ENCODE measurements around the gene TRPC5OS. TPM values are rescaled to one million over a fixed set of nuclear protein-coding genes. Genes with fewer than 3 reads are reported as not detected.

The TRPC5OS gene
- total and polyA plus RNA-seq, 2 donors (not counting 1 experiment from before 2014, with no cell fraction given) = not detected

DNA sequence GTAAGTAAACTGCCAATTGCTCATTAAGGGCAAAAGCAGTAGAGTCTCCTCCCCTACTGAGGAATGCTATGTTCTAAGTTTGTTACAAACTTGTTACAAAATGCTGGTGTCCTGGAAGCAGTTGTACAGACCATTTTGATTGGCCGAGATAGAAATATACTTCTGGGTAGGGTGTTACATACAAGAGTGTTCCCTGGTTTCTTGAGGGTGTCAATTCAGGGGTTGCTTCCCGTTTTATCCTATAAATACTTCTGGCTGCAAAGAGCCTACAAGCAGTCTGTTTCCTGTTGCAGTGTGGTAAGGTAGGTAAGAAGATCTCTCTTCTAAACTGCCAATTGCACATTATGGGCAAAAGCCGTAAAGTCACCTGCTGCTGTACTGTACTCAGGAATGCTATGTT, 5.7 kb downstream of the TRPC5OS start:
- no peaks in the 10 kb centered on the region for H3K4me1 Mint-ChIP-seq
- Histone ChIP-seq H3K27ac (ENCODE audit: low read length in 2 of 2) (no peak overlapping the region), H3K79me2 (ENCODE audit: control insufficient read depth, insufficient read depth, low read length) (no peaks in the 10 kb centered on the region), H2AFZ (ENCODE audit: insufficient read depth, low read depth, low read length, poor library complexity, severe bottlenecking) (no peak overlapping the region), H3K27me3 (replicated peaks in 1 of 4; ENCODE audit: control extremely low read depth in 1 of 4, control insufficient read depth in 3 of 4, insufficient read depth in 4 of 4, low read length in 3 of 4) (no peaks in the 10 kb centered on the region), H3K36me3 (replicated peaks in 1 of 2; ENCODE audit: control extremely low read depth in 1 of 2, control insufficient read depth in 1 of 2, extremely low read depth in 1 of 2, insufficient read depth in 2 of 2, low read length in 1 of 2) (no peaks in the 10 kb centered on the region), H3K4me2 (replicated peaks; ENCODE audit: low read depth, low read length, poor library complexity, severe bottlenecking) (no peak overlapping the region), H4K20me1 (ENCODE audit: control insufficient read depth, insufficient read depth, low read length, poor library complexity, severe bottlenecking) (no peaks in the 10 kb centered on the region), H3K4me1 (ENCODE audit: control insufficient read depth in 2 of 2, insufficient read depth in 2 of 2, low read length in 2 of 2) (no peaks in the 10 kb centered on the region), H3K4me3 (ENCODE audit: control extremely low read depth in 1 of 5, extremely low read depth in 1 of 5, insufficient read depth in 1 of 5, low read depth in 2 of 5, low read length in 4 of 5) (no peak overlapping the region), H3K9me3 (ENCODE audit: control extremely low read depth in 1 of 3, control insufficient read depth in 2 of 3, insufficient read depth in 1 of 3, low read length in 2 of 3) (no peaks in the 10 kb centered on the region), H3K9ac (ENCODE audit: low read length) (no peak overlapping the region)
- intact Hi-C loops (cut with micrococcal nuclease) = no loop called here
- no peak overlapping the region for H3K4me3 Mint-ChIP-seq
- ATAC-seq (ENCODE audit: low read depth) (no peak), DNase-seq (no peak)
- no peak for TF ChIP-seq EZH2 (IDR thresholded peaks at IDR 0.05; ENCODE audit: borderline replicate concordance, insufficient read depth, low read depth, low read length, poor library complexity, severe bottlenecking)
- TF ChIP-seq, protein P1, sequence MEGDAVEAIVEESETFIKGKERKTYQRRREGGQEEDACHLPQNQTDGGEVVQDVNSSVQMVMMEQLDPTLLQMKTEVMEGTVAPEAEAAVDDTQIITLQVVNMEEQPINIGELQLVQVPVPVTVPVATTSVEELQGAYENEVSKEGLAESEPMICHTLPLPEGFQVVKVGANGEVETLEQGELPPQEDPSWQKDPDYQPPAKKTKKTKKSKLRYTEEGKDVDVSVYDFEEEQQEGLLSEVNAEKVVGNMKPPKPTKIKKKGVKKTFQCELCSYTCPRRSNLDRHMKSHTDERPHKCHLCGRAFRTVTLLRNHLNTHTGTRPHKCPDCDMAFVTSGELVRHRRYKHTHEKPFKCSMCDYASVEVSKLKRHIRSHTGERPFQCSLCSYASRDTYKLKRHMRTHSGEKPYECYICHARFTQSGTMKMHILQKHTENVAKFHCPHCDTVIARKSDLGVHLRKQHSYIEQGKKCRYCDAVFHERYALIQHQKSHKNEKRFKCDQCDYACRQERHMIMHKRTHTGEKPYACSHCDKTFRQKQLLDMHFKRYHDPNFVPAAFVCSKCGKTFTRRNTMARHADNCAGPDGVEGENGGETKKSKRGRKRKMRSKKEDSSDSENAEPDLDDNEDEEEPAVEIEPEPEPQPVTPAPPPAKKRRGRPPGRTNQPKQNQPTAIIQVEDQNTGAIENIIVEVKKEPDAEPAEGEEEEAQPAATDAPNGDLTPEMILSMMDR (IDR thresholded peaks at IDR 0.05) = no peak
- no peaks in the 10 kb centered on the region for H3K27me3 Mint-ChIP-seq
- no peak overlapping the region for H3K27ac Mint-ChIP-seq
- no CpG with 5 or more reads among the region's 3 CpGs for WGBS (ENCODE audit: insufficient coverage)
- CTCF ChIA-PET = no interaction called here
- H3K9me3 Mint-ChIP-seq (ENCODE audit: insufficient read depth) = no peaks in the 10 kb centered on the region
- POLR2A ChIA-PET = no interaction called here

DNA sequence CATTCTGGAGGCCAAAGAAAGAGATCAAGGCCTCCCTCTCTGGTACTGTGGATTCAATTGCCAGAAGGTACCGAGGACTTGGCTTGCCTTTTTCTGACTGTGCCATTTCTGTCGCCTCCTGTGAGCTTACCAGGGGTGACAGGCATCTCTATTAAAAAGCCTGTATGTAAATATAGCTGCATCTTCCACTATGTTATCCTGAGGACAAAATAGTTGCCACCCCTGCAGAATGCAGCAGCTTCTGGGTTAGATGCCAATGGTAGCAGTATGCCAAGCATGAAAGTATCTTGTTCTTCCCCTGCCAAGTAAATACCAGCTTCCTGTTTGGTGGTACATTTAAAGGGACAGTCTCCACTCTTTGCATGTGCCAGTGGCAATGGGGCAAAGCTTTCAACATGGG, 10.7 kb downstream of the TRPC5OS start:
- no peaks in the 10 kb centered on the region for H3K9me3 ChIP-seq (ENCODE audit: control extremely low read depth in 1 of 3, control insufficient read depth in 2 of 3, insufficient read depth in 1 of 3, low read length in 2 of 3)
- no peak overlapping the region for H3K27ac ChIP-seq (ENCODE audit: low read length in 2 of 2)
- no peaks in the 10 kb centered on the region for H3K27me3 ChIP-seq (replicated peaks in 1 of 4; ENCODE audit: control extremely low read depth in 1 of 4, control insufficient read depth in 3 of 4, insufficient read depth in 4 of 4, low read length in 3 of 4)
- no peaks in the 10 kb centered on the region for H4K20me1 ChIP-seq (ENCODE audit: control insufficient read depth, insufficient read depth, low read length, poor library complexity, severe bottlenecking)
- CTCF ChIA-PET = no interaction called here
- no peaks in the 10 kb centered on the region for H3K4me1 ChIP-seq (ENCODE audit: control insufficient read depth in 2 of 2, insufficient read depth in 2 of 2, low read length in 2 of 2)
- POLR2A ChIA-PET = no interaction called here
- no peak overlapping the region for H3K4me3 ChIP-seq (ENCODE audit: control extremely low read depth in 1 of 5, extremely low read depth in 1 of 5, insufficient read depth in 1 of 5, low read depth in 2 of 5, low read length in 4 of 5)
- H3K79me2 ChIP-seq (ENCODE audit: control insufficient read depth, insufficient read depth, low read length) = no peaks in the 10 kb centered on the region
- Mint-ChIP-seq H3K27ac (no peak overlapping the region), H3K9me3 (ENCODE audit: insufficient read depth) (no peaks in the 10 kb centered on the region), H3K27me3 (no peaks in the 10 kb centered on the region), H3K4me1 (no peaks in the 10 kb centered on the region), H3K4me3 (no peak overlapping the region)
- TF ChIP-seq, protein P1 (IDR thresholded peaks at IDR 0.05) = no peak
- TF ChIP-seq EZH2 (IDR thresholded peaks at IDR 0.05; ENCODE audit: borderline replicate concordance, insufficient read depth, low read depth, low read length, poor library complexity, severe bottlenecking) = no peak
- ATAC-seq (ENCODE audit: low read depth) (no peak), DNase-seq (no peak)
- intact Hi-C loops (cut with micrococcal nuclease) = no loop called here
- whole genome bisulfite sequencing (ENCODE audit: insufficient coverage) = no CpG with 5 or more reads among the region's 2 CpGs
- no peaks in the 10 kb centered on the region for H3K36me3 ChIP-seq (replicated peaks in 1 of 2; ENCODE audit: control extremely low read depth in 1 of 2, control insufficient read depth in 1 of 2, extremely low read depth in 1 of 2, insufficient read depth in 2 of 2, low read length in 1 of 2)
- no peak overlapping the region for H2AFZ ChIP-seq (ENCODE audit: insufficient read depth, low read depth, low read length, poor library complexity, severe bottlenecking)
- H3K4me2 ChIP-seq (replicated peaks; ENCODE audit: low read depth, low read length, poor library complexity, severe bottlenecking) = no peak overlapping the region
- no peak overlapping the region for H3K9ac ChIP-seq (ENCODE audit: low read length)

Measured in B cell (primary cell).